NCI-H2029 treated with DMSO at 0.1 percent for 48 hours (cell line): ENCODE data around the gene ZNF446.
A peak's percentile ranks its signal among the peaks of the same experiment; 100 is the strongest.
"Not testable (repeated sequence)": the region's sequence is repeated elsewhere in the genome, so short reads cannot be mapped to it uniquely, and the experiment has no call there.

ENCODE experiments used
- DNase-seq: peaks from one replicate; lab custom pipeline; 2025; lab: John Stamatoyannopoulos, UW

The ZNF446 gene

GRCh38 chr19:58475714-58476497 lies at the start of gene ZNF446:
TSS of gene ZNF446 (plus strand) at chr19:58476352. CDS start at chr19:58477219, 867 bp downstream.
- DNase-seq: peak; percentile 76

DNA sequence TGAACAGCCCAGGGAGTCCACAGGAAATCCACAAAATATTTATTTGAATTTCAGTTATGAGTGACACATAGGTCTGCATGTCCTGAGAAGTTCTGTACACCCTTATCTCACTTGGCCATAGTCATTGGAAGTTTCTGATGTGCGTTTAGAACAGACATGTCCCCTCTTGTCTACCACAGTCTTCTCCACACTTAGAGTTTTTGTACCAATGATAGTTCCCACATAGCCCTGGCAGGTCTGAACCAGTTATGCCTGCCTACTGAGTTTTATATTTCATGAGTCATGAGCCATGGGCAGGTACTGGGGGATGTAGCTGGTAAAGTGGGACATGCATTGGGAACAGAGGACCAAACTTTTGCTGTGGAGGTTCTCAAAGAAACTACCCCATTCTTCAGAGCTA lies 47.5 kb upstream of the ZNF446 start:
- no peak for DNase-seq

DNA sequence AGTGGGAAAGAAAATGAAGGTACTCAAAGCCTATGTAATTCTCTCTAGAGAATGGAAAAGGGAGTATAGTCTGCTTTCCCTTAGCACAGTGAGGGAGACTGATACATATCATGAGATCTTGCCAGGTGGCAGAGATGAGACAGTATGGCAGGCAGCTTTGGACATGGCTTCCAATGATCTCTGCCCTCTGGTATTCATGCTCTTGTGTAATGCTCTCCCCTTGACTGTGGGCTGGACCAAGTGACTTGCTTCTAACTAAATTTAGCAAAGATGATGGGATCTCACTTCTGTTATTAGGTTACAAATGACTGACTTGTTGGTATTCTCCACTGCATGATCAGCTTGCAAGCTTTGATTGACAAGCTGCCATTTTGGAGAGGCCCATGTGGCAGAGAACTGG lies 46.4 kb upstream of the ZNF446 start:
- no peak for DNase-seq

- DNase-seq: no peak
These were observed 41.9 kb upstream of the ZNF446 start for GRCh38 chr19:58434217-58434616.

DNA sequence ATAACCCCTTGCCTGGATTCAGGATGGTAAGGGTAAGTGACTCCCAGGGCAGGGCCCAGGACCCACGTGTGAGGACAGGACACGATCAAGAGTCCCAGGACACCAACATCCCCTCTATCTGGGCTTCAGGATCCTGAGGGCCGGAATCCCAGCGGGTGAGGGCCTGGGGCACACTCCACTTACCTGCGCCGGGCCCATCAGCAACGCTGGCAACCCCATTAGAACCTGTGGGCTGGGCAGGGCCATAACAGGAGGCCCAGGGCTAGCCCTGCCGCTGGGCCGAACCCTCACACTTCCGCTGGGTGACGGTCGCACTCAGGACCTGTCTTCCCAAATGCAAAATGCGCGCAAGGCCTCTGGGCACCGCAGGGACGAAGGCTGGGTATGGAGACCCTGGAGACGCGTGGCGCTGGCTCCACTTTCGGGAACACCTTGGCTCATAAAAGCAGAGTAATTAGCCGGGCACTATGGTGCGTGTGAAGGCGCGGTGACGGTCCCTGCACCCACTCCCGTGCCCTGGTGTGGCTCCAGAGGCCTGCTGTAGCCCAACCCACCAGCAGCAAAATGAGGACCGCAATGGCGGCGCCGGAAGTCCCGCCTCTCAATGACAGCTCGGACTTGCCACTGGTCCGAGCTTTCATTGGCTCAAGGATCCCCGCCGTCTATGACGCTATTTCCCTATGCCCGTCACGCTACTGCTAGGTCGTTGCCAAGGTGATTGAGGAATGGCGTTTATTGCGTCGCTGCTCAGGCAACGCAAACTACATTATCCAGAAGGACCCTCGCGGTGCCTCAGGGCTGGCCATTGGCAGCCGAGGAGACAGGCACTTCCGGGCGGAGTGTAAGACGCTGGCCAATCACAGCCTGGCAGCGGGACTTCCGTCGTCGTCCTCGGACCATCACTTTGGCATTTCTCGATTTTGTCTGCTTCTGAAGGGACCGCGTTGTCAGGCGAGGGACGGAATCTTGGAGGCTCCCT lies 36.3 kb upstream of the ZNF446 start, which contains the start of gene ZNF132:
TSS of gene ZNF132 (minus strand) at position 578 of the 979 bp plus-strand sequence. CDS start at position 246, 332 bp downstream.
- peak; percentile 93 for DNase-seq

DNA sequence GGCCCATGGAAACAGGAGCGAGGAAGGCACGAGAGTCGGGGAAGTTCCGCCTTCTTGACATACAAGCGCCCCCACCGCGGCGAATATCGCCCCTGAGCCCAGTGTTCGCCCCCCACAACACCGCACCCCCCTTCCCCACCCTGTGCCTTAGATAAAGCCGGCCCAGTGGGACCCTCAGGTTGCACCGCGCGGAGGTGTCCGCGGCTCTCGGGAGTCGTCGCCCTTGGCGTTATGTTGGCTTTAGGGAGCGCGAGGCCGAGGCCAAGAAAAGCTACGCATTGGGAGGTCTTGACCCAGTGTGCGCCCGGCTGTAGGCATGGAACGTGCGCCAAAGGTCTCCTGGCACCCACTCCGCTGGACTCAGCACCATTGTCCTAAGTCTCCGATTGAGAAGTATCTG lies 35.6 kb upstream of the ZNF446 start:
- no peak for DNase-seq

DNA sequence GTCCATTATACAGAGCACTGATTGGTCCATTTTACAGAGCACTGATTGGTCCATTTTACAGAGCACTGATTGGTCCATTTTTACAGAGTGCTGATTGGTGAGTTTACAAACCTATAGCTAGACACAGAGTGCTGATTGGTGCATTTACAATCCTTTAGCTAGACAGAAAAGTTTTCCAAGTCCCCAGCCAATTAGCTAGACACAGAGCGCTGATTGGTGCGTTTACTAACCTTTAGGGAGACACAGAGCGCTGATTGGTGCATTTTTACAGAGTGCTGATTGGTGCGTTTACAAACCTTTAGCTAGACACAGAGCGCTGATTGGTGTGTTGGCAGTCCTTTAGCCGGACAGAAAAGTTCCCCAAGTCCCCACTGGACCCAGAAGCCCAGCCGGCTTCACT lies 33.2 kb upstream of the ZNF446 start:
- not testable (repeated sequence) for DNase-seq

GRCh38 chr19:58448860-58449259 lies 27.3 kb upstream of the ZNF446 start:
- DNase-seq: not testable (repeated sequence)

DNA sequence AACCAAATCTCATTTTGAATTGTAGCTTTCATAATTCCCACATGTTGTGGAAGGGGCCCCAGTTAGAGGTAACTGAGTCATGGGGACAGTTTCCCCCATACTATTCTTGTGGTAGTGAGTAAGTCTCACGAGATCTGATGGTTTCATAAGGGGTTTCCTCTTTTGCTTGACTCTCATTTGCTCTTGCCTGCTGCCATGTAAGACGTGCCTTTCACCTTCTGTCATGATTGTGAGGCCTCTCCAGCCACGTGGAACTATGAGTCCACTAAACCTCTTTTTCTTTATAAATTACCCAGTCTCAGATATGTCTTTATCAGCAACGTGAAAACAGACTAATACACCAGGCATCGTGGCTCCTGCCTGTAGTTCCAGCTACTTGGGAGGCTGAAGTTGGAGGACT lies 26.2 kb upstream of the ZNF446 start:
- not testable (repeated sequence) for DNase-seq

GRCh38 chr19:58450856-58451357 lies 25.2 kb upstream of the ZNF446 start:
- DNase-seq: no peak

DNA sequence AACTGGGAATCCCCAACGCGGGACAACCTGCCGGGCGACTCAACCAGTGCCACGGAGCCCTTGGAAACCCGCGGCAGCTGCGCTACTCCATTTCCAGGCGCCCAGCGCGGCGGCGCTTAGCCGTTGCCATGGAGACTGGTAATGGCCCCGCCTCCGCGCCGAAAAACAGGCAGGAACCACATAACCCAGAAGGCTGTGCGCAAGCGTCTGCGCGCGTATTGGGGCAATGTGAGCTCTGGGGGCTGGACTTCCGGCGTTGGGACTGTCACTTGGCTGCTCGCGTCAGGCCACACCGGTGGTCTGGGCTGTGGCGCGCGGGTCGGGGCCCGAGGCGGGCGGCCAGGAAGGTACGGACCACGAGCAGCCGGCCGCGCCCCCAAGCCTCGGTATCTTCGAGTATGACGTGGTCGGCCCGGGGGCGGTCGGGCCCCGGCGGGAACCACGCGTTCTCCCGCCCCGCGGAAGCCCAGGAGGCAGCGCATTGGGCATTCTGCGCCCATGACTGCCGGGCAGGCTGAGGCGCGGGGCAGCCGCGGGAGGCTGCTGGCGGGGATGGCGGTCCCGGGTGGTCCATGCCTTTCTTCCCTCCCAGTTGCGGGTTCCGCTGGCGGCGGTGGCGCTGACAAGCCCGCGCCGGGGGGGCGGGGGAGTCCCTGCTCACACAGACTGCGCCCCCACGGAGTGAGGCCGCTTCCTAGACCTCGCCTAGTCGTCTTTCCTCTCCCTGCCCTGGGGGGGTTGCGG lies 24.6 kb upstream of the ZNF446 start, which contains the start of gene ZNF324B:
TSS of gene ZNF324B (plus strand) at position 265 of the 744 bp plus-strand sequence. CDS start 2,080 bp downstream, outside the sequence.
- DNase-seq: peak; percentile 87

- DNase-seq: no peak
These were observed 22.4 kb upstream of the ZNF446 start for GRCh38 chr19:58453743-58454142.

DNA sequence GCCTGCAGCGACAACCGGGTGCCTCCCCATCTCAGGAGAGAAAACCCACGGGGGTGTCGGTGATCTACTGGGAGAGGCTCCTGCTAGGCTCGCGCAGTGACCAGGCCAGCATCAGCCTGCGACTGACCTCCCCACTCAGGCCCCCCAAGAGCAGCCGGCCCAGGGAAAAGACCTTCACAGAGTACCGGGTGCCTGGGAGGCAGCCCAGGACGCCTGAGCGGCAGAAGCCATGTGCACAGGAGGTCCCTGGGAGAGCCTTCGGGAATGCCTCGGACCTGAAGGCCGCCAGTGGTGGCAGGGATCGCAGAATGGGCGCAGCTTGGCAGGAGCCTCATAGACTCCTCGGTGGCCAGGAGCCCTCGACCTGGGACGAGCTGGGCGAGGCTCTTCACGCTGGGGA lies 20.8 kb upstream of the ZNF446 start:
- no peak for DNase-seq

DNA sequence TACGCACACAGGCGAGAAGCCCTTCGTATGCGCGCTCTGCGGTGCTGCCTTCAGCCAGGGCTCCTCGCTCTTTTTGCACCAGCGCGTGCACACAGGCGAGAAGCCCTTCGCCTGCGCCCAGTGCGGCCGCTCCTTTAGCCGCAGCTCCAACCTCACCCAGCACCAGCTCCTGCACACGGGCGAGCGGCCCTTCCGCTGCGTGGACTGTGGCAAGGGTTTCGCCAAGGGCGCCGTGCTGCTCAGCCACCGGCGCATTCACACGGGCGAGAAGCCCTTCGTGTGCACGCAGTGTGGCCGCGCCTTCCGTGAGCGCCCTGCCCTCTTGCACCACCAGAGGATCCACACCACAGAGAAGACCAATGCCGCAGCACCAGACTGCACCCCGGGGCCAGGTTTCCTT lies 20.0 kb upstream of the ZNF446 start:
- no peak for DNase-seq

DNA sequence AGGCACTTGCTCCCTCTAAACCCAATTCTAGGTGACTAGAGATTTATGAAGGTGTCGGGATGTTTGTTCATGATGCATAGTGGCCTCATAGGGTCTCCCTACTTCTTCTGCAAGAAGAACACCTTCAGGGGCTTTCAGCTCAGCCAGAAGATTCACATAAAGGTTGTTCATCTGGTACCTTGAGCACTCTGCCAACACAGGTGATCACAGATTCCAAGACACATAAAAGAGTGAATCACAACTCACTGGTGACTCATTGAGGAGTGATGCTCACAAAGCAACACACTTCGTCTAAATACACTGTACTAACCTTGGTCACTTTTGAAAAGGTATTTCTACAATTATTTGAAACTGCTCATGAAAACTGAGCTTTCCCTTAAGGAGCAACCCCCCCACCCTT lies 16.1 kb upstream of the ZNF446 start:
- no peak for DNase-seq

DNA sequence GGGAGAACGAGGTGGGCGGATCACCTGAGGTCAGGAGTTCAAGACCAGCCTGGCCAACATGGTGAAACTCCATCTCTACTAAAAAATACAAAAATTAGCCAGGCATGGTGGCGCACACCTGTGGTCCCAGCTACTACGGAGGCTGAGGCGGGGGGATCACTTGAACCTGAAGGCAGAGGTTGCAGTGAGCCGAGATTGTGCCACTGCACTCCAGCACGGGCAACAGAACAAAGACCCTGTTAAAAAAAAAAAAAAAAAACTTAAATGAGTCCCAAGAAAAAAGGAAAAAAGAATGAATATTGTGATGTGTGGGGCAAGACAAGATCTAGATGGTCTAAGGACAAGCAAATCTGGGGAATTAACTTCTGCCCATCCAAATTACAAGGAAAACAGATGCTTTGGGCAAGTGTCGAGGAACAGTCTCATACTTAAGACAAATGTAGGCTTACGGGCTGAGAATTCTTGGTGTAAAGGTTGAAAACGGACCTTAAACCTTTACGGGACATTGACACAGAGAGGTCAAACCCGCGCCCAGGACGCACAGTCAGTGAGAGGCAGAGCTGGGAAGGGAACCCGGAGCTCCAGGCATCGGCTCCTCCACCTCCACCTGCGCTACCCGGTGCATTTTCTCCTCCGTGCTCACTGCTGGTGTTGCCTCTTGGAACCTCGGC lies 9.9 kb upstream of the ZNF446 start:
- DNase-seq: no peak

- DNase-seq: peak; percentile 83
These were observed 9.2 kb upstream of the ZNF446 start, which contains the start of gene ZNF324 for GRCh38 chr19:58466760-58467589. TSS of gene ZNF324 (plus strand) at chr19:58467080. CDS start at chr19:58469186, 2,106 bp downstream.

DNA sequence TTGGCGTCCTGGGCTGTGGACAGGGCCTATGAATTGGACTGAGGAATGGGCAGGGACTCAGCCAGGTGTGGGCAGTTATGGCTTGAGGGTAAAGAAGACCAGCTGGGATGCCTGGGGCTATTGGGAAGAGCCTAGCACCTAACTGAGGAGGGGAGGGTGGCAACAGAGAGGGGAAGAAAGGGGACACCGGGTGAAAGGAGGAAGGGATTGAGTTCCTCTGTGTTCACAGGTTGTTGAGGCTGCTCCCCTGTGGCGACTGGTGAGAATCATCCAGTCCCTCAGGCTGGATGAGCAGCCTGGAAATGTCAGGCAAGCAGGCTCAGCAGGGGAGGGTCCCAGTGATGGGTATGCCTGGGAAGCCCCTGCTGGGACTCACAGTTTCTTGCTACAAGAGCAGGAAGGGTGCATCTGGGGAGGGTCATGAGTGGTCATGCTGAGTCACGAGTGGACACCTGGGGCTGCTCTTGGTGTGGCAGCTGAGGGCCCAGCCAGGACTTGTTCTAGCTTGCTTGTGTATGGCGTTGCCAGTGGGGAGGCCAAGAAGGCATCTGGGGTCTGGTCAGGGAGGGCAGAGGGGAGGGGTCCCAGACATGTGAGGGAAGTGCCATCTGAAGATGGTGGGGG lies 7.8 kb upstream of the ZNF446 start:
- DNase-seq: no peak

DNA sequence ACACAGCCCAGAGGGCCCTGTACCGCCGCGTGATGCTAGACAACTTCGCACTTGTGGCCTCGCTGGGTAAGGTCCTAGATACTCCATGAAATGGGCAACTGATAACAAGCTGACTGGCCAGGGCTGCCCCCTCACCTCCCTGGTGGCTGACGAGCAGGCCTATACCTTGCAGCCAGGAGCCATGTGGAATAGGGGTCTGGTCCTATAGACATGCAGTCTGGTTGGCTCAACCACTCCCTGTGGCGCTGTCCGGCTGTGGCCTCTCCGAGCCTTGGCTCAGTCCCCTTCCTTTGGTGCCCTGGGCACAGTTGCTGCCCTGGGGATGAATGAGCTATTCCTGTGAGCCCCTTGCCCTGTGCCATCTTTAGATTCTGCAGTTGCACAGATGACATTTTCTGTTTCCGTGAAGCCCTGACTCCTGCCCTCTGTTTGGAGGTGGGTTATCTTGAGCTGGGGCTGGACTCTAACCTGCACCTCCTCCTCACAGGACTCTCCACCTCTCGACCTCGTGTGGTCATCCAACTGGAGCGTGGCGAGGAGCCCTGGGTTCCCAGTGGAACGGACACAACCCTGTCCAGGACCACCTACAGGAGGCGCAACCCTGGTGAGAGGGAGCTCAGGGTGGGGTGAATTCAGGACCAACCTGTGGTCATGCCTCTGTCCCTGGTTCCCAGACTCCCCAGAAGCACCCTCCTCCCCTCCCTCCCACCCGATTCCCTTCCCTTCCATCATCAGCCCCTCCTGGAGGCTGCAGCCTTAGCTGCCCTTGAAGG lies 6.7 kb upstream of the ZNF446 start:
- no peak for DNase-seq
